Body of pancreas (tissue), 4 donors: ENCODE data around the gene NUP42. TPM values are rescaled to one million over a fixed set of nuclear protein-coding genes. Genes with fewer than 3 reads are reported as not detected.

Experiments
- ATAC-seq: fragments of 150-250 bp; one replicate; pipeline ENCODE4 v1.9.1; 2016
- DNase-seq, 4 donors: peaks; one replicate each; pipeline ENCODE4 v3.0.0-alpha.2; 2019
- H3K27ac ChIP-seq, 4 donors: fragments of 200-600 bp; sonication (generic); 1 replicate in 3 of 4; 2 replicates in 1 of 4; pipeline versions ENCODE4 v1.5.1 to v1.6.1; 2016 to 2019; ENCODE audit warnings: mild to moderate bottlenecking in 1 of 4, mixed read lengths in 1 of 4, moderate library complexity in 1 of 4
- H3K27me3 ChIP-seq, 2 donors: fragments of 200-600 bp; sonication (generic); one replicate each; pipeline ENCODE4 v1.6.0; 2016; ENCODE audit warnings: mild to moderate bottlenecking in 1 of 2
- H3K36me3 ChIP-seq, 2 donors: fragments of 200-600 bp; sonication (generic); replicated peaks in 1 of 2; 2 replicates each; pipeline ENCODE4 v1.5.1; 2016; ENCODE audit warnings: low read depth in 2 of 2; ENCODE audit not compliant: insufficient read depth in 1 of 2
- H3K4me1 ChIP-seq: fragments of 200-600 bp; sonication (generic); one replicate; pipeline ENCODE4 v1.6.0; 2016
- H3K4me3 ChIP-seq, 2 donors: fragments of 200-600 bp; sonication (generic); 1 replicate in 1 of 2; 2 replicates in 1 of 2; pipeline ENCODE4 v1.5.1; 2016 to 2019
- H3K9me3 ChIP-seq, 3 donors: fragments of 200-600 bp; sonication (generic); 1 replicate in 2 of 3; 2 replicates in 1 of 3; pipeline ENCODE4 v1.5.1; 2016
- POLR2A ChIP-seq, 3 donors: fragments of 450-650 bp; IDR thresholded peaks; one replicate each; pipeline ENCODE4 v1.6.1; 2016; ENCODE audit warnings: antibody characterized with exemption in 3 of 3, mild to moderate bottlenecking in 2 of 3
- WGBS, 2 donors: methylation state at CpG; one replicate each; pipeline ENCODE4 v1.1.5; 2017; 5-methylcytosine and 5-hydroxymethylcytosine counted together
- intact Hi-C: fragments of 100-400 bp; cut with DNase I; formaldehyde crosslinking; loops from one replicate; pipeline ENCODE4 v1.15.1; 2023
- total RNA-seq, 2 donors: library from RNA; depleted of rRNA; stranded (reverse); fragments of >200 nt; gene quantifications; one replicate each; pipeline ENCODE4 v1.1.0, GENCODE V29; 2016
- TF ChIP-seq, protein P1 (sequence below), 7 experiments: fragments of 450-650 bp in 4 of 7; fragments of 200-600 bp in 3 of 7; sonication (generic) in 3 of 7; IDR thresholded peaks; one replicate each; pipeline ENCODE4 v1.5.1; 2016 to 2019; ENCODE audit warnings: antibody characterized with exemption in 7 of 7

Gene NUP42
- total RNA-seq, 2 donors from 2014 or later: 9.6 to 31.9 TPM

DNA sequence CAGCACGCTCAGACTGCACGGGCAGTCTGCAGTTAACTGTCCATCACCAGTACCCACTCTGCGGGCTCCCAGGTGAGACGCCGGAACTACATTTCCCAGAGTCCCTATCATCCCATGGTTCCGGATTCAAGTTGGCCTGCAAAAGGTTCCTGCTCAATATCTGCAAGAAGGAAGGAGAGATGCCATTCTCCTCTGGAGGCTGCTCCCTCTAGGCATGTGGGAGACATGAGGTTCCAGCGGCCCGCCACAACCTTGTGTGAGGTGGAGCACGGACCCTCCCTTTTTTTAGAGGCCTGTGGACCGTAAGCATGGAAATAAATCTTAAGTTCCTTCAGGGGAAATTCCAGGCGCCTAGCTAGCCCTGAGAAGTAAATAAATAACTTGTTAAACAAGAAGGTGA, 29.7 kb downstream of the NUP42 start:
- WGBS, 2 donors: 43 to 51% methylated on average over 11 of the region's 11 CpGs
- H3K4me1 ChIP-seq: peaks cover 5% of the 10 kb centered on the region
- intact Hi-C loops: no loop called here
- no peaks in the 10 kb centered on the region for H3K27me3 ChIP-seq
- no peaks in the 10 kb centered on the region for H3K36me3 ChIP-seq
- no peak for DNase-seq
- no peak for ATAC-seq
- no peak for TF ChIP-seq POLR2A (IDR thresholded peaks at IDR 0.05)
- TF ChIP-seq, protein P1, sequence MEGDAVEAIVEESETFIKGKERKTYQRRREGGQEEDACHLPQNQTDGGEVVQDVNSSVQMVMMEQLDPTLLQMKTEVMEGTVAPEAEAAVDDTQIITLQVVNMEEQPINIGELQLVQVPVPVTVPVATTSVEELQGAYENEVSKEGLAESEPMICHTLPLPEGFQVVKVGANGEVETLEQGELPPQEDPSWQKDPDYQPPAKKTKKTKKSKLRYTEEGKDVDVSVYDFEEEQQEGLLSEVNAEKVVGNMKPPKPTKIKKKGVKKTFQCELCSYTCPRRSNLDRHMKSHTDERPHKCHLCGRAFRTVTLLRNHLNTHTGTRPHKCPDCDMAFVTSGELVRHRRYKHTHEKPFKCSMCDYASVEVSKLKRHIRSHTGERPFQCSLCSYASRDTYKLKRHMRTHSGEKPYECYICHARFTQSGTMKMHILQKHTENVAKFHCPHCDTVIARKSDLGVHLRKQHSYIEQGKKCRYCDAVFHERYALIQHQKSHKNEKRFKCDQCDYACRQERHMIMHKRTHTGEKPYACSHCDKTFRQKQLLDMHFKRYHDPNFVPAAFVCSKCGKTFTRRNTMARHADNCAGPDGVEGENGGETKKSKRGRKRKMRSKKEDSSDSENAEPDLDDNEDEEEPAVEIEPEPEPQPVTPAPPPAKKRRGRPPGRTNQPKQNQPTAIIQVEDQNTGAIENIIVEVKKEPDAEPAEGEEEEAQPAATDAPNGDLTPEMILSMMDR (IDR thresholded peaks at IDR 0.05): no peak
- H3K27ac ChIP-seq: no peak overlapping the region
- H3K4me3 ChIP-seq: no peak overlapping the region
- H3K9me3 ChIP-seq: no peaks in the 10 kb centered on the region

- H3K27ac ChIP-seq: no peak overlapping the region
- no peaks in the 10 kb centered on the region for H3K27me3 ChIP-seq
- ATAC-seq (no peak), DNase-seq (no peak)
- WGBS, 2 donors: 77 to 79% methylated on average over 2 of the region's 2 CpGs
- H3K36me3 ChIP-seq: no peaks in the 10 kb centered on the region
- intact Hi-C loops: no loop called here
- H3K4me3 ChIP-seq: no peak overlapping the region
- peaks cover 5% of the 10 kb centered on the region for H3K4me1 ChIP-seq
- TF ChIP-seq POLR2A (IDR thresholded peaks at IDR 0.05): no peak
- TF ChIP-seq, protein P1 (IDR thresholded peaks at IDR 0.05): no peak
- H3K9me3 ChIP-seq: no peaks in the 10 kb centered on the region
Measured at GRCh38 chr7:23212395-23212794, 30.5 kb downstream of the NUP42 start.

DNA sequence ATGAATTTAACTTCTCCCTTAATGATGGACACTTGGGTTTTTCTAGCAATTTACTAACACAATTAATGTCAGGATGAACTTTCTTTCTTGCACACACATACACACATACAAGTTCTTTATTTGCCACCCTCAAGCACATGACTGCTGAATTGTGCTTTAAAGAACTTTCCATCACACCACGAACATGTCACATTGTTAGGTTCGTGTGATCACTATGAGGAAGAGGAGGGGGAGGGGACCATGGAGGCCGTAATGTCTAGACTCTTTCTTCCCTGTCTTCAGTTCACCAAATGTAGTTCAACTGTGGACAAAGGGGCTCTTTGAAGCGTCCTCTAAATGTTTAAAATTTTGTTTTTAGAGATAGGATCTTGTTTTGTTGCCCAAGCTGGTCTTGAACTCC, 31.0 kb downstream of the NUP42 start:
- no peak for TF ChIP-seq POLR2A (IDR thresholded peaks at IDR 0.05)
- TF ChIP-seq, protein P1 (IDR thresholded peaks at IDR 0.05): no peak
- H3K27ac ChIP-seq: no peak overlapping the region
- no peak overlapping the region for H3K4me3 ChIP-seq
- ATAC-seq (no peak), DNase-seq (peak in 1 of 4 donors; percentile 21)
- no peaks in the 10 kb centered on the region for H3K27me3 ChIP-seq
- WGBS, 2 donors: 63 to 71% methylated on average over 4 of the region's 4 CpGs
- no peaks in the 10 kb centered on the region for H3K9me3 ChIP-seq
- no peaks in the 10 kb centered on the region for H3K36me3 ChIP-seq
- intact Hi-C loops: no loop called here
- peaks cover 5% of the 10 kb centered on the region for H3K4me1 ChIP-seq

GRCh38 chr7:23213755-23214154, 31.9 kb downstream of the NUP42 start:
- TF ChIP-seq POLR2A (IDR thresholded peaks at IDR 0.05): no peak
- TF ChIP-seq, protein P1 (IDR thresholded peaks at IDR 0.05): no peak
- Histone ChIP-seq H3K4me3 (no peak overlapping the region), H3K36me3 (no peaks in the 10 kb centered on the region), H3K4me1 (peaks cover 5% of the 10 kb centered on the region), H3K27ac (no peak overlapping the region), H3K27me3 (no peaks in the 10 kb centered on the region), H3K9me3 (no peaks in the 10 kb centered on the region)
- DNase-seq (no peak), ATAC-seq (no peak)
- WGBS, 2 donors: 91 to 94% methylated on average over 11 of the region's 11 CpGs
- intact Hi-C loops: no loop called here

DNA sequence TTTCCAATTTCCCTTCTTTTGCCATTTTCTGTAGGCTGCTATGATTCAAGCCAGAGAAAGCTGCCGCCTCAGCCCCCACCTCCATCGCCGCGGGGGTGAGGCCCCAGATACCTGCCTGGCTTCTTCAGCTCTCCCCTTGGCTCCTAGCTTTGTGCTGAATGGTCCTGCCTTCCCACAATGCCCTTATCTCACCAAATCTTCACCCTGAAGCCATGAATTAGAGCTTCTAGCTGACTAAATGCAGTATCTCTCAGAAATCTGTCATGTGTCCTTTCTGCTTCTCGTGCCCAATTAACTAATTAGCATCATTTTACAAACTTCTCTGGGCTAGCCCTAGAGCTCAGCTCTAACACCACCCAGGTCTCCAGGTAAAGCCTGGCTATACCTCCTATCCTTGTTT, 32.6 kb downstream of the NUP42 start:
- no peak overlapping the region for H3K27ac ChIP-seq
- H3K36me3 ChIP-seq: no peaks in the 10 kb centered on the region
- 86 to 89% methylated on average over 5 of the region's 5 CpGs for WGBS, 2 donors
- intact Hi-C loops: no loop called here
- H3K4me1 ChIP-seq: peaks cover 5% of the 10 kb centered on the region
- H3K9me3 ChIP-seq: no peaks in the 10 kb centered on the region
- TF ChIP-seq POLR2A (IDR thresholded peaks at IDR 0.05): no peak
- TF ChIP-seq, protein P1 (IDR thresholded peaks at IDR 0.05): no peak
- no peak overlapping the region for H3K4me3 ChIP-seq
- no peak for ATAC-seq
- no peak for DNase-seq
- no peaks in the 10 kb centered on the region for H3K27me3 ChIP-seq
